RPMI8226 (cell line): ENCODE measurements around the gene SPO11.

Experiments used
- DNase-seq: peaks from one replicate; pipeline ENCODE4 v3.0.0-alpha.2; 2015

SPO11 gene, protein sequence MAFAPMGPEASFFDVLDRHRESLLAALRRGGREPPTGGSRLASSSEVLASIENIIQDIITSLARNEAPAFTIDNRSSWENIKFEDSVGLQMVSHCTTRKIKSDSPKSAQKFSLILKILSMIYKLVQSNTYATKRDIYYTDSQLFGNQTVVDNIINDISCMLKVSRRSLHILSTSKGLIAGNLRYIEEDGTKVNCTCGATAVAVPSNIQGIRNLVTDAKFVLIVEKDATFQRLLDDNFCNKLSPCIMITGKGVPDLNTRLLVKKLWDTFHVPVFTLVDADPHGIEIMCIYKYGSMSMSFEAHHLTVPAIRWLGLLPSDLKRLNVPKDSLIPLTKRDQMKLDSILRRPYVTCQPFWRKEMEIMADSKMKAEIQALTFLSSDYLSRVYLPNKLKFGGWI

DNA sequence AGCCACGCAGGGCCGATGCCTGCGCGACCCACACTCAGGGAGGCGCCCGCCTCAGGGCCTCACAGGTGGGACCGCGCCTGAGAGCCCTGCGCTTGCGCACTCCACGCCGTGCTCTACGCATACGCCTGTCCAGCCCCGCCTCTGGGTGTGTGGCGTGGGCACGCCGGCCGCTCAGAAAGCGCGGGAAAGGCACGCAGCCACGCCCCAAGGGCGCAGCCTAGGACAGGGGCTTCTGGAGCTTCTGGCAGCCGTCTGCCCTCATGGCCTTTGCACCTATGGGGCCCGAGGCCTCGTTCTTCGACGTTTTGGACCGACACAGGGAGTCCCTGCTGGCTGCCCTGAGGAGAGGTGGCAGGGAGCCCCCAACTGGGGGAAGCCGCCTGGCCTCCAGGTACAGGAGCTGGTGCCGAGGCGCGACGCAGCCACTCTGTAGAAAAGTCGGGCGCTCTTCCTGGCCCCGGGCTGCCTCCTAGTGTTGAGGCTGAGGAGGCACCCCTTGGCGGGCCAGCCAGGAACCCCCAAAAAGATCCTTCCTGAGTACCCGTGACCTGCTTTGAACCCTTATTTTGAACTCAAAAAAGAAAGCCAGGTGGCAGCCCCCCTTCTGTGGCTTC is at the start of gene SPO11:
Gene SPO11, plus strand, starts transcription at position 196 of the 614 bp plus-strand sequence. Its CDS starts 65 bp downstream, at position 261.
- no peak for DNase-seq

DNA sequence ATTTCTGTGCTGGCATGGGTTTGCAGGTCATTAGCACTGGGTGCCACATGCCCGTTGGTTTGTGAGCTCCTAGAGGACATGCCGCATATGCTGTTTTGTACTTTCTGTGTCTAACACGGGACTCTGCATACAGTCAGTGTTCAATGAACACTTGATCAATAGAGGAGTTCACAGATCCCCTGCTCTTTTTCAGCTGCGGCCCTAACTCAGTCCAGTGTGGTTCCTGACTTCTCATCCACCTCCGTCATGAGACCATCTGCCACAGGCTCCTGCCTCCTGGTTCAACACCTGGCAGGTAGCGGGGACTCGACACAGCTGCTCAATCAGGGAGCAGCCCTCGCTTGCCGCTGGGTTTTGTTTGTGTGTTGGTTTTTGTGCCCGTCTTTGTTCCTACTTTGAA is 49.4 kb upstream of the SPO11 start:
- no peak for DNase-seq

DNA sequence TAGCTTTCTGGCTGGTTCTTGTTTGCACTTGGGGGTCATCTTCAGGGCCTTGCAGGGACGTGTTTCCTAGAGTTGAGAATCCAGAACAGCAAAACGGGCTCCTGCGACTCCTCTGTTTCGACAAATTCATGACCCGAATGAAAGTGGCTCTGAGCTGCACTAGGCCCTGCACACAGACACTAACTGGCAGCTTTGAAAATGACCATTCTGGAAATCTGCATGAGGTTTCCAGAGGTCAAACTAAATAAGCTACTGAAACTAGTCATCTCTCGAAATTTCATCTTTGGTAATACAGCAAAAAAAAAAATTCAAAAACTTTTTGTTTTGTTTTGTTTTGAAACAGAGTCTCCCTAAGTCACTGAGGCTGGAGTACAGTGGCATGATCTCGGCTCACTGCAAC is 47.7 kb upstream of the SPO11 start:
- no peak for DNase-seq

DNA sequence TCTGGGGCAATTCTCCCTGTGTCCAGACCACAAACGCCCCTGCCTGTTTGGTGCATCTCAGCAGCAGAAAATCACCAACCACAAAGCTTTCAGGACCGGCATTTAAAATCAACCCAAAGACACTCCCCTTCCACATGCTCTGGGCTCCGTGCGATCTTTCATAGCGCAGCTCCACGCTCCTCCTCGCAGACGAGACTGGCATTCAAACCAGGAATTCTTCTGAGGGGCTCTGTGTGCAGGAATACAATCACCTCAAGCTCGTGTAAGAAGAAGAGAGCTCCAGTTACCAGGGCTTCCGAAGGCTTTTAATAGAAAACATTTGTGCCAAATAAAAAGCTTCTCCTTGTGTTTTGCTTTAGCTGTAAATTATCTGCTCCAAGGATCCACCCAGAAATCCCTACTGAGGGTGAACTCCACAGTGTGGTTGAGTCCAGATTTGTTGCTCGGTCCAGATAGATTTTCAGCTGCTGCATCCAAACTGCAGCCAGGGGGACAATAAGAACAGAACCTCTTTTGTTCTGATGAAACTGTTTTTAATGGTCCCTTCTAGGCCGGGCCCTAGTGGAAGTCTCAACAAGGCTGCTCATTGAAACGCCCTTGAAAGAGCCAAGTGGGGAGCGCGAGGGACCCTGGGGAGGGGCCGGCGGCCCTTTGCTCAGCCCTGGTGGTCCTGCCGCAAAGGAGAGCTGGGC is 46.8 kb upstream of the SPO11 start:
- peak; percentile 32 for DNase-seq

DNA sequence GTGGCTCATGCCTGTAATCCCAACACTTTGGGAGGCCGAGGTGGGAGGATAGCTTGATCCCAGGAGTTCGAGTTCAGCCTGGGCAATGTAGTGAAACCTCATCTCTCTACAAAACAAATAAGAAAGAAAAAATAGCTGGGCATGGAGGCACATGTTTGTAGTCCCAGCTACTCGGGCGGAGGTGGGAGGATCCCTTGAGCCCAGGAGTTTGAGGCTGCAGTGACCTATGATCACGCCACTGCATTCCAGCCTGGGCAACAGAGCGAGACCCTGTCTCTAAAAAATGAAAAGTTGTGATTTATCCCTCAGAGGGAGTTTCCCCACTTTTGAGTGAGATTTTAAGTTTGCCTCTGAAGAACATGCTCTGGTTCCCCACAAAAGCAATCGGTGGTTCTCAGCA is 45.7 kb upstream of the SPO11 start:
- DNase-seq = no peak

DNA sequence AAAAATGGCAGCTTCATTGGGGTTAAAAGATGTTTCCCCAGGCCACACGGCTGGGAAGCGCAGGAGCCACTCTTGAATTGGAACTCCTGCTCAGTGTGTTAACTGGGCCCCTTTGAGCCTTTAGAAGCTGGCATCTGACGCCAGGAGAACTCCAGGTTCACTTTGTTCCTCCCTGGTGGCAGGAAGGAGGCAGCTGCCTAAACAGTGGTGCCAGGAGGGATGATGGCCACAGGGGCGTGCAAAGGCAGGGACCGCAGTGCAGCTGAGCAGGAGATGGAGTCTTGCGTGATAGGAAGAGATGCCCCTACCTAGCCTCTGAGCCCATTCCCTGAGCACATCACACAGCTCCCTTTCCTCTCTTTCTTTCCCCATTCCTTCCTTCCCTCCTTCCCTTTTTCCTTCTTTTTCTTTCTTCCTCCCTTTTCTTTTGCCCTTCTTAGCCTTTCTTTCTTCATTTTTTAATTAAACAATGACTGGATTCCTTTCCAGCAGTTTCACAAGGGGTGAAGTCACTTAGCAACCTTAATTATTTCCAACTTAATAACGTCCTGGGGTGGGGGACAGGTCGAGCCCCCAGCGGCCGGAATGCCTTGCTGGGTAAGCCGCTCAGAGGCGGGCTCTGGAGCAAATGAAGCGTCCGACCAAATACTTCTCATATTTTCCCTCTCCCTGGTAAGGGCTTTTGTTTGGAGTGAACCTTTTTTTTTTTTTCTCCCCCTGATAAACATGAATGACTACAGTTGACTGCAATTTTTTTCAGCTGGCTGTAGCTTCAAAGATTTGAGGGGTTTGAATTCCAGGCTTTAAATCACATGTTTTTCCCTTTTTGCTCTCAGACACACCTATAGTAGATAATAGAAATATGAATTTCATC is 42.4 kb upstream of the SPO11 start:
- no peak for DNase-seq

DNA sequence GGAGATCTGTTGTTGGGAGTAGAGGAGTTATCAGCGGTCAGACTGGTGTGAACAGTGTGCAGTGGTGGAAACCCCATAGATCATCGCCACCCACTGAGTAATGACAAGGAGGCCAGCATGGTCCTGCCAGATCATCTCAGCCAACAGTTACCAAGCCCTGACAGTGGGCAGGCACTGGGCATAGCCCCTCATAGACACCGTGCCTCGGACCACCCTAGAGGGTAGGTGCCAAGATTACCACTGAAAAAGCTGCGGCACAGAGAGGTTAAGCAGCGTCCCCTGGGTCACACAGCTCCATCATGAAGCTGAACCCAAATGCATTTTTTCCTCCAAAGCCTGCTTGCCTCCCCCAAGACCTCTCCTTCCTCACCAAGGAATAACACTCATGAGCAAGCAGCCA is 41.7 kb upstream of the SPO11 start:
- no peak for DNase-seq

DNA sequence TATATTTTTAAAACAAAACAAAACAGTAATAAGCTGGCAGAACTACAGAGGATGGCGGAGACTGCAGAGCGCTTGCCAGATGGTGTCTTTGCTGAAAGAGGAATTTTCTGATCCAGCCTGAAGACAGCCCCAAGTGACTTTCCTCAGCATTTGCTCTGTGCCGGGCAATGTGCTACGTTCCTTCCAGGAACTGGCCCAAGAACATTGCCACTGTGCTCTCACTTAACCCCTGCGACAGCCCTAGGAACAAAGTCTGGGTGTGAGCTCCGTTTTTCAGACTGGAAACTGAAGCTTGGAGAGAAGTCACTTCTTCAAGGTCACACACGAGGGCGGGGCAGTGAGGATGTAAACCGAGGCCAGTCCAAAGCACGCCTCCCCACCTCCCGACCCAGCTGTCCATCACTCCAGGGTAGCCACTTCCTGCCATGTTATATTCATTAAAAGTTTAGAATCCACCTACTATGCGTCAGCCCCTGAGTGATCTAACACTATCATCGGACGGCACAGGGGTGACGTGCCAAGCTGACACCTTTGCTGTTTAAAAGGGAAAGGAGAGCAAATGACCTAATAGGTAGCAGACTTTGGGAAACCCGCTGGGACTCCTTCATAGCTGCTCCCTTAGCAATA is 40.8 kb upstream of the SPO11 start:
- DNase-seq = no peak

DNA sequence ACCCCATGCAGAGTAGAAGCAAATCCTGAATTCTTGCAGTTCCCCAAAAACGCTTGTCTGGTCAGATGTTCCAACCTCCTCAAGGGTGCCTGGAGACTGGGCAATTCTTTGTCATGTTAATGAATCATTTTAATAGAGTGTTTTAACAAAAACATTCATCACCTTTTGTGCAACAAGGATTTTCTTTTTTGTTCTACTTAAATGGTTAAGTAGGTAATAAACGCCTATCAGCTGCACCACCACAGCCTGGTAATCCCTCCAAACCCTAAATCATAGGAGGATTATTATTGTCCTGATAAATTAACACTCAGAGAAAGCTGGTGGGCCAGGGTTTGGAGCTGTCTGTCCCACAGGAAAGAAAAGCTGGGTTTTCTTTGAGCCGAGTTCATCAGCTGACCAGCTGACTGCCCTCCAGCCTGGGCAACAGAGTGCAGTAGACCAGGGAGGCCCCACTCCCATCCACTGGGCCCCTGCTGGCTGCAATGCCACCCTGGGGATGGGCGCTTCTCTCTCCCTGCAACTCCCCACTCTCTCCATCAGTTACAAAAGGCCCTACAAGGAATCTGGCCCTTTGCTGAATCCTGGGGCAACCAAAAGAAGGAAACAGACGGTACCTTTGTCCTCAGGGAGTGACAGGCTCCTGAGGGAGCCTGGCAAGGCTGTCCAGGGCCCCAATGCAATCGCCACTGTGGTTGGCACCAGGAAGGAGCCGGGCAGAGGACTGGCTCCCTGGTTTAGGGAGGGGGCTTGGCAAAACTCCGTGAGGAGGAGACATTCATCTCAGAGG is 40.0 kb upstream of the SPO11 start:
- no peak for DNase-seq

DNA sequence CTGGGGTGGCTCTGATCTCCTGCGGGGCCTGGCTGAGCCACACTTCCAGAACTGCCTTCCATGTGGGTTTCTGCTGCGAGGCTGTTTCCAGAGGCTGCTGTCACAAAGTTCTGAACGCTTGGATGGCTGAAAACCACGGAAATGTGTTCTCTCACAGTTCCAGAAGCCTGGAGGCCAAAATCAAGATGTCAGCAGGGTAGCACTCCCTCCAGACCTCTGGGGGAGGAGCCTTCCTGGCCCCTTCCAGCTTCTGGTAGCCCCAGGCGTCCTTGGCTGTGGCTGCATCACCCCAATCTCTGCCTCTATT is 39.5 kb upstream of the SPO11 start:
- DNase-seq = no peak

DNA sequence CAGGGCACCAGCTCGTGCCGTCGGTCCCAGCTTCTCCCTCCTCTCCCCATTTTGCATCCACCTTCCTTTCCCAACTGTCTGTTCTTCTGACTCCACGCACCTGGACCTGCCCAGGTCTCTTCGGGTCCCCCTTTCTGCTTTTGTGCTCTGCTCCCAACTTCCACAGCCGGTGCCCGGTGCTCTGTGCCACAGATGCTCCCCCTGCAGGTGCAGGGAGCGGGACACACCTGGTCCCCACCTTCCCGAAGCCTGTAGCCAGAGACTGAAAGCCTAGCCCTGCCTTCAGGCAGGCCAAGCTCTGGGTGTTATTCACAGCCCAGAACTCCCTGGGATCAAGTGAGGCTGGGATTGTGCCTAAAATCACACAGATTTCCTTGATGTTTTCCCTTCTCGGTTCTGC is 38.6 kb upstream of the SPO11 start:
- peak; percentile 56 for DNase-seq

DNA sequence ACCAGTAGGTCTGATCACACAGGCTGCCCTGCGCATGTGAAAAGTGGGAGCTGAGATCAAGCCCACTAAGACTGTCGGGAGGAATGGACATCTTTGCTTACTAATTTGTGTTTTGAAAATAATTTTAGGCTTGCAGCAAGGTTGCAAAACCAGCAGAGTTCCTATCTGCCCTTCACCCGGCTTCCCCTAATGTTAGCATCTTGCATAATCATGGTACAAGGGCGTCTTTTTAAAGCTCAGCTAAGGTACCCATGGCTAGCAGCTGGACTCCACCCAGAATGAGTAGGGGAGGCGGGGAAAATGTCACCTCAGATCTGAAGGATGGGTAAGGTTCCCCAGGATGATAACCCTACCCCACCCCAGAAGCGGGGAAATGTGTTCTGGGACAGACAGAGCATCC is 37.9 kb upstream of the SPO11 start:
- no peak for DNase-seq

DNA sequence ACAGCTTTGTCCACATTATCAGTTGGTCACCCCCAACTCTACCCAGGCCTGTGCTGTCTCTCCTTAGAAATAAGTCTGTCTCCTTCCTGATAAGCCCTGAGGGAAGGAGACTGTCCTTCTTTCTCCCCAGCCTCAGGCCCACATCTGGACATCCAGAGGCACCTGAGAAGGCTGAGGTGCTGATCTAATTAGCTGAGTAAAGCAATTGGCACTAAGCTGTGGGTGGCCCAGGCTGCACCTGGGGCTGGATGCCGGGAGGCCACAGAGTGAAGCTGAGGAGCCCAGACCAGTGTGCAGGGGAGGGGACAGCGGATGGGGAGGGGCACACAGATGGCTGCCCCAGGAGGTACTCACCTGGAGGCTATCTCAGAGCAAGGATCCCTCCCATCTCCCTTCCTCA is 37.0 kb upstream of the SPO11 start:
- peak; percentile 88 for DNase-seq

DNA sequence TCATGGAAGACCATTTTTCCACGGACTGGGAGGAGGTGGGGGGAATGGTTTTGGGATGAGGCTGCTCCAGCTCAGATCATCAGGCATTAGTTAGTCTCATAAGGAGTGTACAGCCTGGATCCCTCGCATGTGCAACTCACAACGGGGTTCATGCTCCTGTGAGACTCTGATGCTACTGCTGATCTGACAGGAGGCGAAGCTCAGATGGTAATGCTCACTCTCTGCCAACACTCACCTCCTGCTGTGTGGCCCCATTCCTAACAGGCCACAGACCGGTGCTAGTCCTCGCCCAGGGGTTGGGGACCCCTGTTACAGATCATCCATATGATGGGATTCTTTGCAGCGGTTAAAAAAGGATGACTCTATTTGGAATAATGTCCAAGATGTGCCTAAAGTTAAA is 35.6 kb upstream of the SPO11 start:
- DNase-seq = no peak

DNA sequence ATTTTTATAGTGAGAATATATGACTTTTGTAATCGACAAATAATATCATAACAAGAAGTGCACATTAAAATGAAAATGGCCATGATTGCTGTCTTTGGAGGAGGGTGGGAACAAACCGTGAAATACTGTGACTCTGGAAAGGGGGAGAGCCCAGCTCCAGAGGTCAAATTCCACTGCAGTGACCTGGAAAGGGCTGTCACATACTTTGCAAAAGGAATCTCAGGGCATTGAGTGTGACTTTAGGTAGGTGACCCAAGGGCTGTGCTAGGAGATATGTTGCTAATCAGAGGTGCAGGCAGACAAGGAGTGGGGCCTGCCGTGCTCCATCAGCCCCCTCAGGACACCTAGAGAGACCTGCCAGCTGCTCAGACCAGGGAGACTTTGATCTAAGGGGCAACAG is 35.1 kb upstream of the SPO11 start:
- no peak for DNase-seq

DNA sequence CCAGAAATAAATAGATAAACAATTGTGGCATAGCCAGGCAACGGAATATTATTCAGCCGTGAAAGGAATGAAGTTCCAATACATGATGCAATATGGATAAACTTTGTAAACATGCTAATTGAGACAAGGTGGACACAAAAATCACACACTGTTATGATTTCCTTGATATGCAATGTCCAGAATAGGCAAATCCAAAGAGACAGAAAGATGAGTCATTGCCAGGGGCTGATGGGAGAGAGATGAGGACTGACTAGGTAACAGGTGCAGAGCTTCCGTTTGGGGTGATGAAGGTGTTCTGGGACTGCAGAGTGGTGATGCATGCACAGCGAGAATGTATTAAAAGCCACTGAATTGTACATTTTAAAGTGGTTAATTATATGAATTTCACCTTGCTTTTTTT is 31.1 kb upstream of the SPO11 start:
- peak; percentile 43 for DNase-seq

DNA sequence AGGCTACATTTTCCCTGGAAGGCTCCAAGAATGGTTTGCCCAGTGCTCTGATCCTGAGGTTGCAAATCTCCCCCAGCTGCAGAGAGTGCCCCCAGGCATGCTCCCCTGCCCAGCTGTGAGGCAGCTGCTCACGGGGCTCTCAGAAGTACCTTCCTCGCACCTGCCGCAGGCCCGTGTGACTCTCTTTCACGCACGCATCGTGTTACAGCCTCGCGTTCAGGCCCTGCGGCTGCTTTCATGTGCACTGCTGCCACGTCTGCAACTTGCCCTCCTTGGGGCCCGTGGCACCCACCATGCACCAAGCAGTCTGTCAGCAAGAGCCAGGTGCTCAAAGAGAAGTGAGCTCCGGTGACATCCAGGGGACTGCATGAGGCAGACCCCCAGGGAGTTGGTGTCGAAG is 28.6 kb upstream of the SPO11 start:
- peak; percentile 22 for DNase-seq

DNA sequence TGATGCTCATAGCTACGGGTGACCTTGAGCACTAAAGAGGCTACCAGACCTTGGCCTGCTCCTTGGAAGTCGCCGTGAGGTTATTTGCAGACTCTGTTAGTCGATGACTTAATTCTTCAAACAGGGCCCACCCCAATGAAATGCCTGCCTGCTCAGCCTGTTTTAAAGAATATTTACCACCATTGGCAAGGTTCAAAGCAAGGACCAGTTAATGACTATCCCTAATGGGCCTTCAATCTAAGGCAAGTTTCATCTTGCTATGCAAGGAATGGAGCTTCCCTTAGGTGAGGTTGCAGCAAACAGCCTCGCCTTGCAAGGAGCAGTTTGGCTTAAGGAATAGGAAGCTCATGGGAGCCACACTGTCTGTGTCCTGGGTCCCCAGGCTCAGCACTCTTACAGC is 22.9 kb upstream of the SPO11 start:
- no peak for DNase-seq

DNA sequence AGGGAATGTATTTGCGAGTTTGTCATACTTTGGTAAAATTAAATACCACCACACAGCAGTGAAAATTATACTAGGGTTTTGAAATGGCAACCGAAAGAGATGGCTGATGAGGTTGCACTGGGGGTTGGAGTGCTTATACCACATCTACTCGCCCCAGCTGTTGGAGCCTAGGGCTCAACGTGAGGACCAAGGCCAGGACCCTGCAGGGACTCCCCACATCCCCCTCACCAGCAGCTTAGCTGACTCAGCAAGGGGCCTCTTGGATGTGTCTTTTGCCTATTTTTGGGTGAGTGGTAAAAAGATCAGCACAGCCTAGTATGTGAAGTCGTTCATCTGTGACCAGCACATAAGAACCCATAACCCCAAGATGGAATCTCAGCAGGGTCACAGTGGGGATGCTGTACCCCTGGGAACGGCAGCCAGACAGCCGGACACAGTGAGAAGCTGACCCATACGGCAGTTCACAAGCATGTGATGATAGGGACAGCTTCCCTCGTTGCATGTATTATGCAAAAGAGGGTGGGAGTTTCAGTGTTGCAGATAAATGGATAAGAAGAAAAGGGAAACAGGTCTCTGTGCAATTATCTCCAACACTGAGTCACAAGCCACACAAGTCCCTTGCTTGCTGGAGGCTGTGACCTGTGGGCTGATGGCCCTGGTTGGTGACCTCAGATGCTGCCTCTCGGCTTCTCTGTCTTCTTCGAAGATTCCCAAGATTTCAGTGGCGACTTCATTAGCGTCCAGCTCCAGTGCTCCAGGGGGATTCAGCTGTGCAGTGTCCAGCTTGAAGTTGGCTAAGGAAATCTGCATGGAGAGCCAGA is 20.9 kb upstream of the SPO11 start:
- no peak for DNase-seq

DNA sequence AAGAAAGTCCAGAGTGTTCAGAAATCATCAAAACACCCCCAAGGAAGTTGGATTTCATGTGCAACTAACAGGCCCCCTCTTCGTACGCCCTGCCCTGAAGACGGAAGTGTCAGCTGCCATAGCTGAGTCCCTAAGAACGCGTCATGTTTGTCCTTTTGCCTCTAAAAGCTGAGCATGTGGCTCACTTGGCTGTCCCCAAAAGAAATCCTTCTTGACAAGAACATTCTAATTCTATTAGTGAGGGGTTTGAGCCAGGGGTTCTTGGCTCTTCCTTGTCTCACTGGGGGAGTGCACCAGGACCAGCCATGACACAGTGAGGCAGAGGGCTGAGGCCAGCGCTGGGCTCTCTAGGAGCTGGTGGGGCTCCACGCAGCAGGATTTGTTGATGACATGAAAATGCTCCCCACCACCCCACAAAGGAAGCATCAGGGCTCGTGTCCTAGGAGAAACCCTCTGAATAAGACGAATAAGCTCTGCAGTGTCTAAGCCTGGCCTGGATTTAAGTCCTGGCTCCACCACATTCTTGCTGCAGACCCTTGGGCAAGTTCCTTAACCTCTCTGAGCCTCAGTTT is 20.0 kb upstream of the SPO11 start:
- DNase-seq = no peak
